Daoy (cell line): ENCODE results near the gene NTN1. TPM values are rescaled to one million over a fixed set of nuclear protein-coding genes. Genes with fewer than 3 reads are reported as not detected.
"Not testable (repeated sequence)": the region's sequence is repeated elsewhere in the genome, so short reads cannot be mapped to it uniquely, and the experiment has no call there.

ENCODE experiments used
- DNase-seq: peaks from one replicate; pipeline ENCODE4 v3.0.0-alpha.2; 2015; ENCODE audit warnings: low read depth
- total RNA-seq: library from RNA; depleted of rRNA; stranded (reverse); fragments of >200 nt; shearing (Covaris generic); gene quantifications from 2 replicates; pipeline ENCODE4 v1.2.3, GENCODE V29; 2014

NTN1 gene
- total RNA-seq, 1 experiment from 2014 or later: 7.1 TPM

GRCh38 chr17:9087921-9088320, 66.6 kb downstream of the NTN1 start:
- DNase-seq: no peak

- no peak for DNase-seq
Observed at GRCh38 chr17:9090641-9091096, 69.4 kb downstream of the NTN1 start.

GRCh38 chr17:9094193-9094592, 72.9 kb downstream of the NTN1 start:
- DNase-seq: no peak

- no peak for DNase-seq
Observed at GRCh38 chr17:9095390-9095789, 74.1 kb downstream of the NTN1 start.

- no peak for DNase-seq
Observed at GRCh38 chr17:9098242-9098825, 77.0 kb downstream of the NTN1 start.

GRCh38 chr17:9101356-9101755, 80.0 kb downstream of the NTN1 start:
- DNase-seq: no peak

- not testable (repeated sequence) for DNase-seq
Observed at GRCh38 chr17:9103193-9103592, 81.9 kb downstream of the NTN1 start.

- no peak for DNase-seq
Observed at GRCh38 chr17:9104370-9105041, 83.2 kb downstream of the NTN1 start.

GRCh38 chr17:9105068-9105868, 84.0 kb downstream of the NTN1 start:
- no peak for DNase-seq

GRCh38 chr17:9106278-9106677, 85.0 kb downstream of the NTN1 start:
- DNase-seq: not testable (repeated sequence)

GRCh38 chr17:9107527-9107926, 86.2 kb downstream of the NTN1 start:
- DNase-seq: no peak

- DNase-seq: no peak
Observed at GRCh38 chr17:9108146-9108545, 86.8 kb downstream of the NTN1 start.

- DNase-seq: no peak
Observed at GRCh38 chr17:9109933-9110332, 88.6 kb downstream of the NTN1 start.

- DNase-seq: no peak
Observed at GRCh38 chr17:9110501-9110900, 89.2 kb downstream of the NTN1 start.

- peak; percentile 81 for DNase-seq
Observed at GRCh38 chr17:9115214-9116191, 94.2 kb downstream of the NTN1 start.

- DNase-seq: no peak
Observed at GRCh38 chr17:9116311-9116835, 95.1 kb downstream of the NTN1 start.

GRCh38 chr17:9116861-9117568, 95.7 kb downstream of the NTN1 start:
- DNase-seq: no peak

- DNase-seq: no peak
Observed at GRCh38 chr17:9120471-9120870, 99.2 kb downstream of the NTN1 start.

- no peak for DNase-seq
Observed at GRCh38 chr17:9121186-9121820, 100.0 kb downstream of the NTN1 start.
